G401 (cell line): ENCODE measurements around the gene ZMAT2. TPM values are rescaled to one million over a fixed set of nuclear protein-coding genes. Genes with fewer than 3 reads are reported as not detected.
"Not testable (repeated sequence)": the region's sequence is repeated elsewhere in the genome, so short reads cannot be mapped to it uniquely, and the experiment has no call there.

Experiments
- DNase-seq: peaks from one replicate; pipeline ENCODE4 v3.0.0-alpha.2; 2015; ENCODE audit warnings: low spot score
- in situ Hi-C: cut with HindIII; loops from 2 replicates; pipeline ENCODE4 v1.10.0; 2016; ENCODE audit warnings: low sequenced_read_pairs, mixed read lengths
- total RNA-seq: library from RNA; depleted of rRNA; stranded (reverse); fragments of >200 nt; shearing (Covaris generic); gene quantifications from 2 replicates; pipeline ENCODE4 v1.2.3, GENCODE V29; 2014

The ZMAT2 gene
- total RNA-seq, 1 experiment from 2014 or later = 43.1 TPM

- in situ Hi-C loops = no loop called here
- no peak for DNase-seq
Measured at GRCh38 chr5:140696891-140697492, 3.3 kb upstream of the ZMAT2 start.

GRCh38 chr5:140707812-140708211, 7.6 kb downstream of the ZMAT2 start:
- DNase-seq = no peak
- in situ Hi-C loops = no loop called here

GRCh38 chr5:140708787-140709186, 8.5 kb downstream of the ZMAT2 start:
- DNase-seq = not testable (repeated sequence)

GRCh38 chr5:140710899-140711552, 10.8 kb downstream of the ZMAT2 start:
- in situ Hi-C loops = no loop called here
- peak; percentile 84 for DNase-seq

More at GRCh38 chr5:140708787-140709186, 8.5 kb downstream of the ZMAT2 start:
- in situ Hi-C loops = not testable (repeated sequence)

GRCh38 chr5:140711794-140712193, 11.5 kb downstream of the ZMAT2 start:
- in situ Hi-C loops = no loop called here
- no peak for DNase-seq

- in situ Hi-C loops = no loop called here
- DNase-seq = no peak
Measured at GRCh38 chr5:140713562-140714094, 13.4 kb downstream of the ZMAT2 start.

GRCh38 chr5:140716238-140716637, 16.0 kb downstream of the ZMAT2 start:
- DNase-seq, in situ Hi-C loops: not testable (repeated sequence)

- DNase-seq = no peak
Measured at GRCh38 chr5:140718266-140718592, 18.0 kb downstream of the ZMAT2 start.

GRCh38 chr5:140720738-140721137, 20.5 kb downstream of the ZMAT2 start:
- not testable (repeated sequence) for DNase-seq

More at GRCh38 chr5:140718266-140718592, 18.0 kb downstream of the ZMAT2 start:
- in situ Hi-C loops = no loop called here

GRCh38 chr5:140721395-140721794, 21.1 kb downstream of the ZMAT2 start:
- DNase-seq, in situ Hi-C loops: not testable (repeated sequence)

More at GRCh38 chr5:140720738-140721137, 20.5 kb downstream of the ZMAT2 start:
- in situ Hi-C loops = not testable (repeated sequence)

GRCh38 chr5:140725799-140726471, 25.7 kb downstream of the ZMAT2 start:
- DNase-seq = peak; percentile 69
- in situ Hi-C loops = no loop called here

- in situ Hi-C loops = no loop called here
- no peak for DNase-seq
Measured at GRCh38 chr5:140733098-140733497, 32.9 kb downstream of the ZMAT2 start.

GRCh38 chr5:140734354-140734753, 34.1 kb downstream of the ZMAT2 start:
- in situ Hi-C loops = no loop called here
- DNase-seq = peak; percentile 13

GRCh38 chr5:140737486-140737885, 37.2 kb downstream of the ZMAT2 start:
- in situ Hi-C loops = no loop called here
- no peak for DNase-seq

- in situ Hi-C loops = no loop called here
- DNase-seq = no peak
Measured at GRCh38 chr5:140741967-140742366, 41.7 kb downstream of the ZMAT2 start.

GRCh38 chr5:140753561-140753960, 53.3 kb downstream of the ZMAT2 start:
- in situ Hi-C loops = no loop called here
- DNase-seq = no peak
